Measurements from ENCODE around the gene ACOT4.
"Not testable (repeated sequence)": the region's sequence is repeated elsewhere in the genome, so short reads cannot be mapped to it uniquely, and the experiment has no call there.

Gene ACOT4

GRCh38 chr14:73591690-73592449, at the start of gene ACOT4:
TSS of gene ACOT4 (plus strand) at chr14:73591873. CDS start at chr14:73591960, 87 bp downstream.
- peak; percentile 56 for DNase-seq

GRCh38 chr14:73542961-73543360, 48.7 kb upstream of the ACOT4 start:
- DNase-seq = not testable (repeated sequence)

- not testable (repeated sequence) for DNase-seq
Measured at GRCh38 chr14:73545353-73545752, 46.3 kb upstream of the ACOT4 start.

GRCh38 chr14:73549097-73549496, 42.6 kb upstream of the ACOT4 start:
- not testable (repeated sequence) for DNase-seq

- not testable (repeated sequence) for DNase-seq
Measured at GRCh38 chr14:73549889-73550524, 41.7 kb upstream of the ACOT4 start.

- DNase-seq = no peak
Measured at GRCh38 chr14:73553845-73554244, 37.8 kb upstream of the ACOT4 start.

- DNase-seq = not testable (repeated sequence)
Measured at GRCh38 chr14:73557201-73557600, 34.5 kb upstream of the ACOT4 start.

- not testable (repeated sequence) for DNase-seq
Measured at GRCh38 chr14:73558238-73558637, 33.4 kb upstream of the ACOT4 start.

GRCh38 chr14:73562256-73562655, 29.4 kb upstream of the ACOT4 start:
- not testable (repeated sequence) for DNase-seq

- not testable (repeated sequence) for DNase-seq
Measured at GRCh38 chr14:73562696-73563095, 29.0 kb upstream of the ACOT4 start.

- DNase-seq = not testable (repeated sequence)
Measured at GRCh38 chr14:73566431-73566830, 25.2 kb upstream of the ACOT4 start.

- DNase-seq = not testable (repeated sequence)
Measured at GRCh38 chr14:73566935-73567334, 24.7 kb upstream of the ACOT4 start.

GRCh38 chr14:73567358-73567757, 24.3 kb upstream of the ACOT4 start:
- no peak for DNase-seq

GRCh38 chr14:73567951-73568885, 23.5 kb upstream of the ACOT4 start:
- peak; percentile 24 for DNase-seq

GRCh38 chr14:73568886-73569184, 22.8 kb upstream of the ACOT4 start:
- DNase-seq = not testable (repeated sequence)

- DNase-seq = peak; percentile 87
Measured at GRCh38 chr14:73569185-73569958, 22.3 kb upstream of the ACOT4 start, which contains the start of gene ACOT2. TSS of gene ACOT2 (plus strand) at chr14:73569213. CDS start at chr14:73569241, 28 bp downstream.

GRCh38 chr14:73570913-73571312, 20.8 kb upstream of the ACOT4 start:
- DNase-seq = peak; percentile 70

- DNase-seq = not testable (repeated sequence)
Measured at GRCh38 chr14:73573034-73573433, 18.6 kb upstream of the ACOT4 start.

GRCh38 chr14:73573740-73574139, 17.9 kb upstream of the ACOT4 start:
- not testable (repeated sequence) for DNase-seq

GRCh38 chr14:73574251-73574650, 17.4 kb upstream of the ACOT4 start:
- not testable (repeated sequence) for DNase-seq

- DNase-seq = no peak
Measured at GRCh38 chr14:73576391-73576790, 15.3 kb upstream of the ACOT4 start.

GRCh38 chr14:73577214-73577613, 14.5 kb upstream of the ACOT4 start:
- DNase-seq = not testable (repeated sequence)
